Stomach (tissue), 9 donors: ENCODE data around the gene VASP. TPM values are rescaled to one million over a fixed set of nuclear protein-coding genes. Genes with fewer than 3 reads are reported as not detected.

Experiments used
- DNase-seq, 2 donors: peaks; one replicate each; pipeline versions ENCODE4 v3.0.0 to v3.0.0-alpha.2; 2013 to 2019
- H3K27ac ChIP-seq, 5 donors: fragments of 200-600 bp in 4 of 5; sonication (generic) in 4 of 5; one replicate each; pipeline ENCODE4 v1.5.1; 2013 to 2019; ENCODE audit warnings: mild to moderate bottlenecking in 1 of 5, moderate library complexity in 1 of 5
- H3K27me3 ChIP-seq, 3 donors: fragments of 200-600 bp; sonication (generic); one replicate each; pipeline ENCODE4 v1.5.1; 2017 to 2019; ENCODE audit warnings: mixed run types in 1 of 3
- H3K36me3 ChIP-seq, 4 donors: fragments of 200-600 bp; sonication (generic); 1 replicate in 3 of 4; 2 replicates in 1 of 4; pipeline ENCODE4 v1.5.1; 2016 to 2019
- H3K4me1 ChIP-seq, 4 donors: fragments of 200-600 bp; sonication (generic); one replicate each; pipeline ENCODE4 v1.5.1; 2016 to 2019
- H3K4me3 ChIP-seq, 4 donors: fragments of 200-600 bp; sonication (generic) in 3 of 4; one replicate each; pipeline ENCODE4 v1.5.1; 2016 to 2019; ENCODE audit warnings: mild to moderate bottlenecking in 1 of 4
- H3K9me3 ChIP-seq, 4 donors: fragments of 200-600 bp; sonication (generic); one replicate each; pipeline ENCODE4 v1.5.1; 2016 to 2019
- CTCF ChIP-seq, 7 experiments: fragments of 450-650 bp in 4 of 7; fragments of 200-600 bp in 3 of 7; sonication (generic) in 3 of 7; IDR thresholded peaks; one replicate each; pipeline ENCODE4 v1.5.1; 2016 to 2019; ENCODE audit warnings: antibody characterized with exemption in 7 of 7, control low read depth in 2 of 7, mild to moderate bottlenecking in 1 of 7
- EP300 ChIP-seq: sonication (generic); formaldehyde crosslinking; IDR thresholded peaks from one replicate; pipeline ENCODE4 v1.6.1; 2017; ENCODE audit warnings: antibody characterized with exemption
- POLR2A ChIP-seq, 4 donors: fragments of 450-650 bp; IDR thresholded peaks; one replicate each; pipeline ENCODE4 v1.6.1; 2016; ENCODE audit warnings: antibody characterized with exemption in 4 of 4, control low read depth in 2 of 4, mild to moderate bottlenecking in 1 of 4, moderate library complexity in 1 of 4
- POLR2AphosphoS5 ChIP-seq, 3 donors: sonication (generic); formaldehyde crosslinking; IDR thresholded peaks; one replicate each; pipeline ENCODE4 v1.6.1; 2016; ENCODE audit warnings: antibody characterized with exemption in 3 of 3
- WGBS, 5 donors: extraction: QIAGEN DNeasy Blood & Tissue Kit in 3 of 5; methylation state at CpG; one replicate each; pipeline versions ENCODE4 v1.1.5 to v1.1.7; 2013 to 2018; 5-methylcytosine and 5-hydroxymethylcytosine counted together
- intact Hi-C: fragments of 100-400 bp; cut with DNase I; formaldehyde crosslinking; loops from one replicate; pipeline ENCODE4 v1.15.1; 2023; ENCODE audit warnings: low total_unique reads
- polyA plus RNA-seq, 3 donors: library from polyadenylated mRNA; stranded (reverse); fragments of 200-250 nt; gene quantifications; one replicate each; pipeline ENCODE4 v1.2.3, GENCODE V29; 2013
- total RNA-seq, 5 donors: library from RNA; depleted of rRNA; stranded (reverse); fragments of >200 nt; gene quantifications; one replicate each; pipeline versions ENCODE4 v1.1.0 to v1.2.3, GENCODE V29; 2014 to 2016
- donor health status: healthy with polysubstance abuse.
- donor health status: Bipolar disorder and iron deficiency.
- donor health status: healthy.

VASP gene
- total and polyA plus RNA-seq, 8 donors = 48.4 to 280 (median 97.5) TPM

GRCh38 chr19:45463241-45463640, 44.0 kb upstream of the VASP start:
- DNase-seq = no peak
- no peak overlapping the region for H3K27ac ChIP-seq
- H3K4me1 ChIP-seq = peaks cover 8 to 15% (median 11%) of the 10 kb centered on the region in 4 donors
- TF ChIP-seq POLR2A (IDR thresholded peaks at IDR 0.05) (no peak), EP300 (no peak), POLR2AphosphoS5 (IDR thresholded peaks at IDR 0.05) (no peak), CTCF (IDR thresholded peaks at IDR 0.05) (no peak)
- no peaks in the 10 kb centered on the region for H3K36me3 ChIP-seq
- no peaks in the 10 kb centered on the region for H3K27me3 ChIP-seq
- no peak overlapping the region for H3K4me3 ChIP-seq
- H3K9me3 ChIP-seq = no peaks in the 10 kb centered on the region
- intact Hi-C loops = no loop called here
- 61 to 80% (median 67%) methylated on average over 4 of the region's 4 CpGs for WGBS, 5 donors

DNA sequence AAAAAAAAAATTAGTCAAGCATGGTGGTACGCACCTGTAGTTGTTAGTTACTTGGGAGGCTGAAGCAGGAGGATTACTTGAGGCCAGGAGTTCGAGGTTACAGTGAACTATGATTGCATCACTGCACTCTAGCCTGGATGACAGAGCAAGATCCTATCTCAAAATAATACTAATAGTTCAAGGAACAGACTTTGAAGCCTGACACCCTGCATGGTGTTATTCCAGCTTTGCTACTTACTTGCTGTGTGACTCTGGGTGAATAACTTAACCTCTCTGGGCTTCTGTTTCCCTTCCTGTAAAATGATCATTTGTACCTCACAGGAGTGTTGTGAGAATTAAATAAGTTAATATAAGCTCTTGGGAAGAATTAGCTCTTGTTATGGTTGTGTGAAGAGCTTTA, 43.0 kb upstream of the VASP start:
- DNase-seq = no peak
- intact Hi-C loops = no loop called here
- no peaks in the 10 kb centered on the region for H3K27me3 ChIP-seq
- H3K27ac ChIP-seq = no peak overlapping the region
- H3K4me3 ChIP-seq = no peak overlapping the region
- TF ChIP-seq CTCF (IDR thresholded peaks at IDR 0.05) = no peak
- TF ChIP-seq POLR2AphosphoS5 (IDR thresholded peaks at IDR 0.05) = no peak
- no peak for TF ChIP-seq EP300
- TF ChIP-seq POLR2A (IDR thresholded peaks at IDR 0.05) = no peak
- 73 to 97% (median 93%) methylated on average over 2 of the region's 2 CpGs for WGBS, 5 donors
- H3K4me1 ChIP-seq = peaks cover 13 to 22% (median 19%) of the 10 kb centered on the region in 4 donors
- H3K9me3 ChIP-seq = no peaks in the 10 kb centered on the region
- H3K36me3 ChIP-seq = no peaks in the 10 kb centered on the region

DNA sequence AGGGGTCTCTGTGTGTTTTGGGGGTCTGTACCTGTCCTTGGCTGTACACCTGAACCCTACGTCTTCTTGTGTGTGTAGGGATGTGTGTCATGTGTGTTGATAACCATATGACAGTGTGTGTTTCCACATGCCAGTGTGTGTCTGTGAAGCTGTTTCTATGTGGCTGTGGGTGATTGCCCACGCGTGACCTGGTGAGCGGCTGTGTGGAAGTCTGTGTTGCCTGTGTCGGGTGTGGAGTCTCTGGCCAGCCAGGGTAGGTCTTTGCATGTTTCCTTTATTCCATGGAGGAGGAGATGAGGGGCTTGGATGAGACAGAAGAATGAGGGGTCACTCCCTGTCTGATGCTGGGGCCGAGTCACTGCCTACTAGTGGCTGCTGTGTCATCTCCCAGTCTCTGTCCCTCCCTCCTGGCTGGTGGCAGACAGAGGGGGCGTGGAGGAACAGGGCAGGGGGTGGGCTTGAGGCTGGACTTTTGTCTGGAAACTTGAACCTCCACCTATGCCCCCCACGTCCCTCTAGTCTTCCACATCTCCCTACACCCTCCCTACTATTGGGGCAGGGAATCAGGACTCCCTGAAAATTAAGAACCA, 42.3 kb upstream of the VASP start:
- Histone ChIP-seq H3K9me3 (no peaks in the 10 kb centered on the region), H3K27me3 (no peaks in the 10 kb centered on the region), H3K4me3 (no peak overlapping the region), H3K36me3 (no peaks in the 10 kb centered on the region), H3K4me1 (peaks cover 17 to 26% (median 22%) of the 10 kb centered on the region in 4 donors), H3K27ac (no peak overlapping the region)
- TF ChIP-seq POLR2AphosphoS5 (IDR thresholded peaks at IDR 0.05) = no peak
- no peak for TF ChIP-seq EP300
- no peak for TF ChIP-seq POLR2A (IDR thresholded peaks at IDR 0.05)
- TF ChIP-seq CTCF (IDR thresholded peaks at IDR 0.05) = no peak
- no peak for DNase-seq
- 52 to 64% (median 56%) methylated on average over 8 of the region's 8 CpGs for WGBS, 5 donors
- intact Hi-C loops = no loop called here

GRCh38 chr19:45467115-45467455, 40.2 kb upstream of the VASP start:
- peaks cover 0 to 16% (median 0%) of the 10 kb centered on the region in 4 donors for H3K36me3 ChIP-seq
- peak overlapping the region; percentile 93 to 99 (median 96) for H3K27ac ChIP-seq
- TF ChIP-seq CTCF (IDR thresholded peaks at IDR 0.05) (no peak), POLR2AphosphoS5 (IDR thresholded peaks at IDR 0.05) (no peak), POLR2A (IDR thresholded peaks at IDR 0.05) (no peak), EP300 (no peak)
- intact Hi-C loops = no loop called here
- no peaks in the 10 kb centered on the region for H3K9me3 ChIP-seq
- DNase-seq = no peak
- peaks cover 22 to 40% (median 31%) of the 10 kb centered on the region in 4 donors for H3K4me1 ChIP-seq
- WGBS, 5 donors = 1 to 2% (median 1%) methylated on average over 11 of the region's 11 CpGs
- H3K4me3 ChIP-seq = peak overlapping the region; percentile 56 to 78 (median 70)
- H3K27me3 ChIP-seq = peaks cover 0 to 11% (median 6%) of the 10 kb centered on the region in 3 donors
